A549 (cell line): ENCODE data around the gene CTNNA3.

ENCODE experiments used
- POLR2A ChIP-seq: IDR thresholded peaks from 2 replicates; pipeline ENCODE4 v1.6.1; 2012; ENCODE audit warnings: mild to moderate bottlenecking, low read length
- TF ChIP-seq, protein P1 (sequence below): fragments of >200 bp; sonication (Bioruptor Twin); formaldehyde crosslinking; IDR thresholded peaks from 3 replicates; pipeline ENCODE4 v1.5.1; 2016

DNA sequence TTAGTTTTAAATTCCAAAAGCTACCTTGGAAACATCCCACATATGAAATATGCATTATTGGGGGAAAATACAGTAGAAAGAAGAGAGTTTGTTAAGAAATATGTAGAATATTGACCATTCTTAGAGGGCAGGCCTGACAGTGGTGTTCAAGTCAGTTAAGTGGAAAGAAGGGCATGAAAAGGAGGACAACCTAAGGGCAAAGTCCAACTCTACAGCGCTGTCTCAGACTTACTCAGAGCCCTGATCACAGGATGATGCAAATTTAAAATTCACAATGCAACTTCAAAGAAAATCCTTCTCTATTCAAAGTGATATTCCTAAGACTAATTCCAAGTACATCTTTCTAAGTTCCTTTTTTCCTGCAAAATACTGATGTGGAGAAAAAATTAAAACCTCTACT lies 909.3 kb downstream of the CTNNA3 start:
- TF ChIP-seq, protein P1, sequence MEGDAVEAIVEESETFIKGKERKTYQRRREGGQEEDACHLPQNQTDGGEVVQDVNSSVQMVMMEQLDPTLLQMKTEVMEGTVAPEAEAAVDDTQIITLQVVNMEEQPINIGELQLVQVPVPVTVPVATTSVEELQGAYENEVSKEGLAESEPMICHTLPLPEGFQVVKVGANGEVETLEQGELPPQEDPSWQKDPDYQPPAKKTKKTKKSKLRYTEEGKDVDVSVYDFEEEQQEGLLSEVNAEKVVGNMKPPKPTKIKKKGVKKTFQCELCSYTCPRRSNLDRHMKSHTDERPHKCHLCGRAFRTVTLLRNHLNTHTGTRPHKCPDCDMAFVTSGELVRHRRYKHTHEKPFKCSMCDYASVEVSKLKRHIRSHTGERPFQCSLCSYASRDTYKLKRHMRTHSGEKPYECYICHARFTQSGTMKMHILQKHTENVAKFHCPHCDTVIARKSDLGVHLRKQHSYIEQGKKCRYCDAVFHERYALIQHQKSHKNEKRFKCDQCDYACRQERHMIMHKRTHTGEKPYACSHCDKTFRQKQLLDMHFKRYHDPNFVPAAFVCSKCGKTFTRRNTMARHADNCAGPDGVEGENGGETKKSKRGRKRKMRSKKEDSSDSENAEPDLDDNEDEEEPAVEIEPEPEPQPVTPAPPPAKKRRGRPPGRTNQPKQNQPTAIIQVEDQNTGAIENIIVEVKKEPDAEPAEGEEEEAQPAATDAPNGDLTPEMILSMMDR: no peak
- no peak for TF ChIP-seq POLR2A
